Measurements from ENCODE around the gene CLEC10A. TPM values are rescaled to one million over a fixed set of nuclear protein-coding genes. Genes with fewer than 3 reads are reported as not detected.

CLEC10A gene
- total RNA-seq, 1 experiment from 2014 or later = not detected

GRCh38 chr17:7098802-7099459 lies 18.9 kb upstream of the CLEC10A start:
- H3K27me3 ChIP-seq (ENCODE audit: insufficient read depth, low read depth) = peaks cover 54% of the 10 kb centered on the region
- BruUV-seq (replicated peaks) = no TSS peak
- intact Hi-C loops (cut with micrococcal nuclease; ENCODE audit: unreplicated experiment) = no loop called here
- H3K9me3 ChIP-seq (ENCODE audit: insufficient read depth, low read depth) = no peaks in the 10 kb centered on the region
- H3K79me2 ChIP-seq (ENCODE audit: low read depth) = no peaks in the 10 kb centered on the region
- H3K36me3 ChIP-seq (ENCODE audit: low read depth) = no peaks in the 10 kb centered on the region
- ChIA-PET POLR2A (ENCODE audit: unreplicated experiment) (no interaction called here), CTCF (no interaction called here)
- H3K4me2 ChIP-seq = no peak overlapping the region
- no peak for DNase-seq
- H3F3A ChIP-seq (ENCODE audit: insufficient read depth, low read depth) = 0 out of 2 replicates have a peak, but pooled peaks cover 7% of the 10 kb centered on the region
- no peaks in the 10 kb centered on the region for H3K9me2 ChIP-seq (ENCODE audit: insufficient read depth)
- H2AFZ ChIP-seq = no peak overlapping the region
- no peak overlapping the region for H3K27ac ChIP-seq
- H4K20me1 ChIP-seq (ENCODE audit: insufficient read depth) = no peaks in the 10 kb centered on the region; the same call in 1 of the 2 replicates
- peaks cover 5% of the 10 kb centered on the region; the same call in 1 of the 2 replicates for H3K4me1 ChIP-seq (replicated peaks; ENCODE audit: insufficient read depth)
- no peak for TF ChIP-seq CTCF (conservative IDR thresholded peaks at IDR 0.05)
- TF ChIP-seq EZH2 (IDR thresholded peaks at IDR 0.05; ENCODE audit: low read depth) = no peak
- H3K4me3 ChIP-seq = no peak overlapping the region

- intact Hi-C loops (cut with micrococcal nuclease; ENCODE audit: unreplicated experiment) = no loop called here
- Histone ChIP-seq H2AFZ (no peak overlapping the region), H3K79me2 (ENCODE audit: low read depth) (no peaks in the 10 kb centered on the region), H3K4me2 (no peak overlapping the region), H3K9me2 (ENCODE audit: insufficient read depth) (no peaks in the 10 kb centered on the region), H3K27ac (no peak overlapping the region), H4K20me1 (ENCODE audit: insufficient read depth) (no peaks in the 10 kb centered on the region; the same call in 1 of the 2 replicates), H3K36me3 (ENCODE audit: low read depth) (no peaks in the 10 kb centered on the region), H3K9me3 (ENCODE audit: insufficient read depth, low read depth) (no peaks in the 10 kb centered on the region), H3K4me3 (no peak overlapping the region), H3K4me1 (replicated peaks; ENCODE audit: insufficient read depth) (peaks cover 5% of the 10 kb centered on the region; the same call in 1 of the 2 replicates), H3F3A (ENCODE audit: insufficient read depth, low read depth) (0 out of 2 replicates have a peak, but pooled peaks cover 11% of the 10 kb centered on the region), H3K27me3 (ENCODE audit: insufficient read depth, low read depth) (peaks cover 52% of the 10 kb centered on the region)
- ChIA-PET CTCF (interaction anchor here (0.6 kb wide), 1 partner anchor 187 kb away, joined by 4 read pairs; no protein-coding TSS in a partner anchor), POLR2A (ENCODE audit: unreplicated experiment) (interaction anchor here (0.6 kb wide), 1 partner anchor 23 kb away, joined by 5 read pairs; no protein-coding TSS in a partner anchor)
- BruUV-seq (replicated peaks) = no TSS peak
- TF ChIP-seq CTCF (conservative IDR thresholded peaks at IDR 0.05) = no peak
- no peak for DNase-seq
Observed at GRCh38 chr17:7097940-7098339, 17.9 kb upstream of the CLEC10A start.

GRCh38 chr17:7095625-7096024 lies 15.6 kb upstream of the CLEC10A start:
- Histone ChIP-seq H3K4me2 (no peak overlapping the region), H3K9me2 (ENCODE audit: insufficient read depth) (no peaks in the 10 kb centered on the region), H3K79me2 (ENCODE audit: low read depth) (no peaks in the 10 kb centered on the region), H3K36me3 (ENCODE audit: low read depth) (no peaks in the 10 kb centered on the region), H3F3A (ENCODE audit: insufficient read depth, low read depth) (0 out of 2 replicates have a peak, but pooled peaks cover 11% of the 10 kb centered on the region), H2AFZ (no peak overlapping the region), H3K4me1 (replicated peaks; ENCODE audit: insufficient read depth) (peaks cover 5% of the 10 kb centered on the region; the same call in 1 of the 2 replicates), H3K27me3 (ENCODE audit: insufficient read depth, low read depth) (peaks cover 30% of the 10 kb centered on the region), H3K9me3 (ENCODE audit: insufficient read depth, low read depth) (no peaks in the 10 kb centered on the region), H3K27ac (no peak overlapping the region), H3K4me3 (no peak overlapping the region), H4K20me1 (ENCODE audit: insufficient read depth) (no peaks in the 10 kb centered on the region; the same call in 1 of the 2 replicates)
- no peak for DNase-seq
- intact Hi-C loops (cut with micrococcal nuclease; ENCODE audit: unreplicated experiment) = no loop called here
- CTCF ChIA-PET = interaction anchor here (0.6 kb wide), 1 partner anchor 823 kb away, joined by 8 read pairs; no protein-coding TSS in a partner anchor
- POLR2A ChIA-PET (ENCODE audit: unreplicated experiment) = no interaction called here
- no TSS peak for BruUV-seq (replicated peaks)
- TF ChIP-seq CTCF (conservative IDR thresholded peaks at IDR 0.05) (no peak), EZH2 (IDR thresholded peaks at IDR 0.05; ENCODE audit: low read depth) (no peak)
